ENCODE results near the gene CLASP1. TPM values are rescaled to one million over a fixed set of nuclear protein-coding genes. Genes with fewer than 3 reads are reported as not detected.

The CLASP1 gene
- total RNA-seq, 1 experiment from 2014 or later = 46.1 TPM

- POLR2A ChIA-PET = interaction anchor here (0.6 kb wide), 1 partner anchor 142 kb away, joined by 3 read pairs; no protein-coding TSS in a partner anchor
- Mint-ChIP-seq H3K27ac (ENCODE audit: unreplicated experiment) (no peak overlapping the region), H3K27me3 (ENCODE audit: insufficient read depth, unreplicated experiment) (no peaks in the 10 kb centered on the region), H3K4me1 (ENCODE audit: low read depth, unreplicated experiment) (peaks cover 10% of the 10 kb centered on the region), H3K4me3 (ENCODE audit: unreplicated experiment) (no peak overlapping the region), H3K36me3 (ENCODE audit: insufficient read depth, unreplicated experiment) (peaks cover 54% of the 10 kb centered on the region), H3K9me3 (ENCODE audit: unreplicated experiment) (no peaks in the 10 kb centered on the region)
- Histone ChIP-seq H3K36me3 (ENCODE audit: control insufficient read depth, insufficient read depth, low read length) (0 out of 2 replicates have a peak, but pooled peaks cover 2% of the 10 kb centered on the region), H3K4me1 (no peaks in the 10 kb centered on the region), H3K4me3 (ENCODE audit: low read depth, low read length) (no peak overlapping the region), H3K9me3 (no peaks in the 10 kb centered on the region), H3K27me3 (replicated peaks; ENCODE audit: control insufficient read depth, insufficient read depth, low read length) (no peaks in the 10 kb centered on the region)
- CTCF ChIA-PET = no interaction called here
- TF ChIP-seq CTCF (IDR thresholded peaks at IDR 0.05; ENCODE audit: insufficient read depth in 1 of 2, low read depth in 1 of 2, low read length in 1 of 2, severe bottlenecking in 1 of 2, unreplicated experiment in 1 of 2) = no peak
- no peak for DNase-seq
- no TSS peak for BruUV-seq (replicated peaks)
- intact Hi-C loops (cut with micrococcal nuclease; ENCODE audit: unreplicated experiment) = loop anchor here (10.0 kb wide), 1 partner anchor 167 kb away; no protein-coding TSS in a partner anchor
Measured at GRCh38 chr2:121351521-121352318, 297.5 kb downstream of the CLASP1 start.

- H3K36me3 Mint-ChIP-seq (ENCODE audit: insufficient read depth, unreplicated experiment) = peaks cover 52% of the 10 kb centered on the region
- H3K4me1 Mint-ChIP-seq (ENCODE audit: low read depth, unreplicated experiment) = peaks cover 7% of the 10 kb centered on the region
Measured at GRCh38 chr2:121350890-121351289, 298.4 kb downstream of the CLASP1 start.

GRCh38 chr2:121350402-121350775, 298.9 kb downstream of the CLASP1 start:
- Mint-ChIP-seq H3K27ac (ENCODE audit: unreplicated experiment) (no peak overlapping the region), H3K4me1 (ENCODE audit: low read depth, unreplicated experiment) (peaks cover 2% of the 10 kb centered on the region), H3K36me3 (ENCODE audit: insufficient read depth, unreplicated experiment) (peaks cover 47% of the 10 kb centered on the region), H3K27me3 (ENCODE audit: insufficient read depth, unreplicated experiment) (no peaks in the 10 kb centered on the region), H3K9me3 (ENCODE audit: unreplicated experiment) (no peaks in the 10 kb centered on the region), H3K4me3 (ENCODE audit: unreplicated experiment) (no peak overlapping the region)
- TF ChIP-seq CTCF (IDR thresholded peaks at IDR 0.05; ENCODE audit: insufficient read depth in 1 of 2, low read depth in 1 of 2, low read length in 1 of 2, severe bottlenecking in 1 of 2, unreplicated experiment in 1 of 2) = no peak
- intact Hi-C loops (cut with micrococcal nuclease; ENCODE audit: unreplicated experiment) = loop anchor here (10.0 kb wide), 1 partner anchor 166 kb away; no protein-coding TSS in a partner anchor
- CTCF ChIA-PET = interaction anchor here (1.4 kb wide), 1 partner anchor 222 kb away, joined by 5 read pairs; no protein-coding TSS in a partner anchor
- H3K36me3 ChIP-seq (ENCODE audit: control insufficient read depth, insufficient read depth, low read length) = peaks cover 2% of the 10 kb centered on the region
- DNase-seq = no peak
- H3K27me3 ChIP-seq (replicated peaks; ENCODE audit: control insufficient read depth, insufficient read depth, low read length) = no peaks in the 10 kb centered on the region
- POLR2A ChIA-PET = no interaction called here
- no TSS peak for BruUV-seq (replicated peaks)
- no peaks in the 10 kb centered on the region for H3K4me1 ChIP-seq
- no peak overlapping the region for H3K4me3 ChIP-seq (ENCODE audit: low read depth, low read length)
- H3K9me3 ChIP-seq = no peaks in the 10 kb centered on the region

More at GRCh38 chr2:121350890-121351289, 298.4 kb downstream of the CLASP1 start:
- intact Hi-C loops (cut with micrococcal nuclease; ENCODE audit: unreplicated experiment) = loop anchor here (10.0 kb wide), 1 partner anchor 166 kb away; no protein-coding TSS in a partner anchor
- no peaks in the 10 kb centered on the region for H3K9me3 Mint-ChIP-seq (ENCODE audit: unreplicated experiment)
- no peaks in the 10 kb centered on the region for H3K27me3 Mint-ChIP-seq (ENCODE audit: insufficient read depth, unreplicated experiment)
- no peak overlapping the region for H3K27ac Mint-ChIP-seq (ENCODE audit: unreplicated experiment)
- ChIA-PET CTCF (interaction anchor here (1.4 kb wide), 1 partner anchor 222 kb away, joined by 5 read pairs; no protein-coding TSS in a partner anchor), POLR2A (no interaction called here)
- TF ChIP-seq CTCF (IDR thresholded peaks at IDR 0.05; ENCODE audit: insufficient read depth in 1 of 2, low read depth in 1 of 2, low read length in 1 of 2, severe bottlenecking in 1 of 2, unreplicated experiment in 1 of 2) = no peak
- H3K27me3 ChIP-seq (replicated peaks; ENCODE audit: control insufficient read depth, insufficient read depth, low read length) = no peaks in the 10 kb centered on the region
- peaks cover 2% of the 10 kb centered on the region; the same call in 1 of the 2 replicates for H3K36me3 ChIP-seq (ENCODE audit: control insufficient read depth, insufficient read depth, low read length)
- no peak for DNase-seq
- H3K4me3 Mint-ChIP-seq (ENCODE audit: unreplicated experiment) = no peak overlapping the region
- no peak overlapping the region for H3K4me3 ChIP-seq (ENCODE audit: low read depth, low read length)
- BruUV-seq (replicated peaks) = no TSS peak
- H3K9me3 ChIP-seq = no peaks in the 10 kb centered on the region
- no peaks in the 10 kb centered on the region for H3K4me1 ChIP-seq
